ENCODE measurements around the gene TBC1D22B.
"Not testable (repeated sequence)": the region's sequence is repeated elsewhere in the genome, so short reads cannot be mapped to it uniquely, and the experiment has no call there.

- not testable (repeated sequence) for TF ChIP-seq CTCF (conservative IDR thresholded peaks at IDR 0.05; ENCODE audit: low read depth, low read length); EZH2 (IDR thresholded peaks at IDR 0.05; ENCODE audit: low read length, unreplicated experiment)
These were observed 72.8 kb downstream of the TBC1D22B start for GRCh38 chr6:37330345-37330744.

All from PC-3 (cell line).